Raji (cell line): Measurements from ENCODE around the gene CNNM3.

Experiments used
- POLR2A ChIP-seq: IDR thresholded peaks from 2 replicates; pipeline ENCODE4 v1.6.1; 2011; ENCODE audit warnings: low read depth, low read length, control low read depth; ENCODE audit not compliant: insufficient read depth

CNNM3 gene

GRCh38 chr2:96870626-96871255, 54.7 kb downstream of the CNNM3 start:
- no peak for TF ChIP-seq POLR2A

GRCh38 chr2:96872591-96873349, 56.7 kb downstream of the CNNM3 start:
- TF ChIP-seq POLR2A, result no peak

- TF ChIP-seq POLR2A, result no peak
These were observed 57.6 kb downstream of the CNNM3 start for GRCh38 chr2:96873651-96874096.

- TF ChIP-seq POLR2A, result no peak
These were observed 58.2 kb downstream of the CNNM3 start for GRCh38 chr2:96874198-96874831.

GRCh38 chr2:96875498-96876268, 59.6 kb downstream of the CNNM3 start:
- no peak for TF ChIP-seq POLR2A

GRCh38 chr2:96876269-96877041, 60.4 kb downstream of the CNNM3 start:
- TF ChIP-seq POLR2A, result no peak

- no peak for TF ChIP-seq POLR2A
These were observed 61.0 kb downstream of the CNNM3 start for GRCh38 chr2:96877042-96877451.

DNA sequence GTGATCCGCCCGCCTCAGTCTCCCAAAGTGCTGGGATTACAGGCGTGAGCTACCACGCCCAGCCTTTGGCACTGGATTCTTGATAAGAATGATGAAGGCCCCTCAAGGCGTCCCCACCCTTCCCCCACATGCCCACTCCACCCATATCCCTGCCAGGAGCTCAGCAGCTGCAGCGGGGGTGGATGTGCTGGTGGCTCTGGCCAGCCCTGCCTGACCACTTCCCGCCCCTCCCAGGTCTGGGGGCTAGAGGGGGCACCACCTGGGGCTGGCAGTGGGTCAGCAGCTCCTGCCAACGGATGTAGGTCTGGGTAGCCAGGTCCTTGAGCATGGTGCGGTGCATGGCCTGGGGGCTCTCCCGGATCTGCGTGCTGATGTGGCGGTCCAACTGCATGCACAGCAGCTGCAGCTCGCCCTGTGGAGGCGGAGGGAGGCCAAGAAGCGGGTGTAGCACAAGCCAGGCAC, 61.6 kb downstream of the CNNM3 start:
- TF ChIP-seq POLR2A, result no peak

GRCh38 chr2:96878171-96878570, 62.1 kb downstream of the CNNM3 start:
- TF ChIP-seq POLR2A, result no peak

- TF ChIP-seq POLR2A, result no peak
These were observed 62.9 kb downstream of the CNNM3 start for GRCh38 chr2:96878796-96879544.

DNA sequence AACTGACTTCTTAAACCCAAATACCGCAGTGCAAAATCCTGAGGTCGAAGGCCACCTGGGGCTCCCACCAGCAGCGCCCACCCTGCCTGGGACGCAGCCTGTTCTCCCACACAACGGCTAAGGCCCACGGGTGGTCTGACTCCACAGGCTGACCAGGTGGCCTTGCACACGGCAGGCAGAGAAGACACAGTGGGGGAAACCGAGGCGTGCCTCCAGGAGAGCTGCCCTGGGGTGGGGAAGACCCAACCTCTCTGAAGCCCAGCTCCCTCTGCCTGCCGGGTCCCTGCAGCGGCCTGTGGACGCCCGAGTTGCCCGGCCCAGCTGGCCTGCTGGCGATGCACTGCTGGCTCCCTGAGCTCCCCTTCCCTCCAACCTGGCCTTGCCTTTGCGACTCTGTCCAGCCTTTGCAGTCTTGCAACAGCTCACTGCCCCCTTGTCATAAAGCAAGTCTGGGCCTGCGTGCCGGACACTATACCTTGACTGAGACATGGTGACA, 63.5 kb downstream of the CNNM3 start:
- no peak for TF ChIP-seq POLR2A

- no peak for TF ChIP-seq POLR2A
These were observed 64.8 kb downstream of the CNNM3 start for GRCh38 chr2:96880891-96881273.

DNA sequence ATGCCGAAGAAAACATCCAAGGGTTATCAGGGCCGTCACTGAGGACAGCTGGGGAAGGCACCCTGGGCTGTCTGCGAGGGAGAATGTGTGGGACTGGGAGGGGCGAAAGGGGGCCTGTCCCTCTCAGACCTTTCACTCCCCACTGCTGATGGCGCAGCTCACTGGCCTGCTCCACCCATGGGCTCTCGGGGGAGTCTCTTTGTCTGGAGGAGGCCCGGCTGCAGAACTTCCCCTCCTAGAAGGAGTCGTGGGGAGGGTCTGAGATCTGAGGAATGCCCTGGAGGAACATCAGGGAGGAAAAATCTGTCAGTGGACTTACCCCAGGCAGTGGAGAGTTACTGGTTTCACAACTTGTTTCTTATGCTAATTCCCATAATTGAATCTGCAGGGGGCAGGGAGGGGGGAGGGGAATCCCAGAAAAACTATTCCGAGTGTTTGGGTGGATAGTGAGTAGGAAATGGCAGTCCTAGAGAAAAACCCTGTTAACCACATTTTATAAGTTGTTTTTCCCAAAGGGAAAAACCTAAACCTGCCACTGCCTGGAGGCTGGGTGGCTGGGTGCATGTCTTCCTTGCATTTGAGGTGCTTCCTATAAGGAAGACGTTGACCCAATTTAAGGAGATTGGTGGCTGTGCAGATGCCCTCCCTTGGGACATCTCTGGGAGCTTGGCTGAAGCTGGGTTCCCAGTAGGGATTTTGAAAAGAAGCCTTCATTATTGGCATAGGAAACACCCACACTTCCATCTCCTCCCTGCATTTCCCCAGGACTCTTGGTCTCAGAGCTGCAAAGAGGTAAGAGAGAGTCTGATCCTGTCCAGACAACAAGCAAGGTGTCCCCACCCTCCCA, 65.5 kb downstream of the CNNM3 start:
- TF ChIP-seq POLR2A, result no peak

- no peak for TF ChIP-seq POLR2A
These were observed 66.2 kb downstream of the CNNM3 start for GRCh38 chr2:96882230-96882629.
